MG63 (cell line): ENCODE results near the gene RPL38. TPM values are rescaled to one million over a fixed set of nuclear protein-coding genes. Genes with fewer than 3 reads are reported as not detected.

ENCODE experiments used
- DNase-seq: peaks from one replicate; pipeline ENCODE4 v3.0.0-alpha.2; 2020
- H3K27me3 ChIP-seq: fragments of 250-450 bp; sonication (Bioruptor Pico); 2 replicates; pipeline ENCODE4 v1.5.1; 2020; ENCODE audit warnings: mild to moderate bottlenecking, moderate library complexity
- H3K36me3 ChIP-seq: fragments of 250-450 bp; sonication (Bioruptor Pico); 2 replicates; pipeline ENCODE4 v1.5.1; 2020; ENCODE audit warnings: mild to moderate bottlenecking, moderate library complexity
- H3K4me3 ChIP-seq: fragments of 250-450 bp; sonication (Bioruptor Pico); 2 replicates; pipeline ENCODE4 v1.5.1; 2020; ENCODE audit warnings: mild to moderate bottlenecking, moderate library complexity
- H3K9me3 ChIP-seq: fragments of 250-450 bp; sonication (Bioruptor Pico); 2 replicates; pipeline ENCODE4 v1.5.1; 2020; ENCODE audit warnings: mild to moderate bottlenecking, moderate library complexity
- total RNA-seq: library from RNA; depleted of rRNA; stranded (reverse); fragments of >200 nt; shearing (Covaris generic); gene quantifications from 2 replicates; pipeline ENCODE4 v1.2.3, GENCODE V29; 2014; ENCODE audit warnings: low replicate concordance

Gene RPL38
- total RNA-seq, 1 experiment from 2014 or later, result 3,764 TPM

- no peak for DNase-seq
- Histone ChIP-seq H3K9me3 (no peaks in the 10 kb centered on the region), H3K36me3 (peaks cover 25% of the 10 kb centered on the region), H3K27me3 (no peaks in the 10 kb centered on the region), H3K4me3 (peak overlapping the region; percentile 50)
Measured at GRCh38 chr17:74213861-74214391, 10.4 kb downstream of the RPL38 start.

DNA sequence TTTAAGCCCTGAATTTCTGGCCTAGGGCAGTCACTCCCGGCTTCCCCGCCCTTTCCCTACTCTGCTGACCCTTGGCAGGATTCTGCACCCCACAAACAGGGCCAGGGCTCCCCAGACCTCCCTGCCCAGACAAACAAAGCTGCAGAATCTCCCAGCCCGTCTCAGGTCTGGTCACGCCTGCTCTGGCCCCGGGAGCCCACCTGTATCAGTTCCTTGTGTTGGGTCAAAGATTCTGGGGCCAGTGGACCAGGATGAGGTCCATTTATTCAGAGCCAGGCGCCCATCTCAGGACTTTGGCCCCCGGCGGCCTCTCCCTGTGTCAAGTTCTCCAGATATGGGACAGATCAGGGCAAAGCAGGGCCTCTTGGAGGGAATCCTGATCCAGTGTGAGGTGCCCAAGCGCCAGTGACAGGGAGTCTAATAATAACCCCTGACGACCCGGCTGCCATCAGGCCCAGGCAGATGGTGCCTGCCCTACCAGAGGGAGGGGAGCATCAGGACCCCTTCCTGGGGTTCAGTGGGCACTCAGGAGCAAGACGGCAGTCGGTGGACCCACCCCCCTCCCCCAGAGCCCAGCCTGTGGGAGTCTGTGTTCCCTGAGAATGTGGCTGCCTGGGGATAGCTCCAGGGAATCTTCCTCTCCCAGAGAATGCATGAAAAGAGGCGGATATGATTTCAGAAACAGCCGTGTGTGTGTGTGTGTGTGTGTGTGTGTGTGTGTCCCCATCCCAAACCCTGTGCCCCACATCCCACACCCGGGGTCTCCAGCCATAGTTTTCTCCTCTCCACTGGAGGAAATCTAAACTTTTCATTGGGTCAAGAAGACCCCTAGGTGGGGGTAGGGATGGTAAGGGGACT lies 11.2 kb downstream of the RPL38 start:
- no peaks in the 10 kb centered on the region for H3K27me3 ChIP-seq
- no peak overlapping the region for H3K4me3 ChIP-seq
- no peaks in the 10 kb centered on the region for H3K9me3 ChIP-seq
- H3K36me3 ChIP-seq, result peaks cover 17% of the 10 kb centered on the region
- no peak for DNase-seq

- Histone ChIP-seq H3K4me3 (no peak overlapping the region), H3K27me3 (no peaks in the 10 kb centered on the region), H3K9me3 (no peaks in the 10 kb centered on the region), H3K36me3 (peaks cover 11% of the 10 kb centered on the region)
- DNase-seq, result no peak
Measured at GRCh38 chr17:74215342-74215727, 11.9 kb downstream of the RPL38 start.

DNA sequence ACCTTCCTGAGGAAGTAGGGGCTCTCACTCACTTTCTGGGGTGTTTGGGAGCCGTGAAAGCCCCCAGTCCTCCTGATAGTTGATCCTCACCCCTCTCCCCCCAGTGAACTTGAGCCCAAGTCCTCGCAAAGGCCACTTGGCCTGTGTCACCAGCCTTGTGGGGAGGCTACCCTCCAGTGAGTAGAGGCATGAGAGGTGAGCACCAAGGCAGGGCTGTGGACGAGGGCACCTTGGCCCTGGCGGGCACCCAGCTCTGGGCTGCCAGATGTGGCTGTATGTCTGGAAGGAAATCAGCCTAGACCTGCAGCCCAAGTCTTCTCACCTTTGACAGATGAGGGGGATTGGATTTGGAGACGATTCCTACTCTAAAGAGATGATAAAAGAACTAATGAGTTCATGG lies 13.0 kb downstream of the RPL38 start:
- no peaks in the 10 kb centered on the region for H3K9me3 ChIP-seq
- no peak overlapping the region for H3K4me3 ChIP-seq
- no peaks in the 10 kb centered on the region for H3K36me3 ChIP-seq
- H3K27me3 ChIP-seq, result no peaks in the 10 kb centered on the region
- DNase-seq, result no peak

DNA sequence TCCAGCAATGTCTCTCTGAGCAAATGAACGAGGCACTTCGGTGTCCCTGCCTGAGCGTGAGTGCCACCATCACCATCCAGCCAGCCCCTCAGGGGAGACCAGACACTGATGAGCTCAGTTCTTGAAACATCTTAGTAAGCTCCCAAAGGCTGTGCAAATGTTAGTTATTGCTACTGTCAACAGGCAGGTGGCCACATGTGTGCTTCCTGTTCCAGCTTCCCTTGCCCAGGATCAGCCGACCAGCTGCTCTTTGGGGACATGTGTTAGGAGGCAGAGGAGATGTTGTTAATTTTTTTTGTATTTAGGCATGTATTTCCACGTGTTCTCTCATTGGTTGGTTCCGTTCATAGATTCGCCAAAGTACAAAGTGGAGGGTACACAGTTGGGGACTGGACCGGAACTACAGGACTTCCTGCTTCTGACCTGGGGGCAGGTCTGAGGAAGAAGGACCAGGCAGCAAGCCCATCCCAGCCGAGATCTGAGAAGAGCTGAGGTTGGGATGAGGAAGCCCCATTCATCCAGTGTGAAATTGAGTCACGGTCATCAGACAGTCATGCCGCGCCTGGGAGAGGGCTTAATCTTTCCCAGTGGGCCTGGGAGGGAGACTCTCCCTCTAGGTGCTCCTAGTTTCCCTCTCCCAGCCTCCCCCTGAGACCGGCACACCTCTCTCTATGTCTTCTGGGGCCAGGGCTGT lies 13.7 kb downstream of the RPL38 start:
- DNase-seq, result no peak
- no peaks in the 10 kb centered on the region for H3K27me3 ChIP-seq

GRCh38 chr17:74217888-74218287 lies 14.4 kb downstream of the RPL38 start:
- DNase-seq, result no peak
- no peaks in the 10 kb centered on the region for H3K36me3 ChIP-seq
- no peaks in the 10 kb centered on the region for H3K27me3 ChIP-seq
- H3K4me3 ChIP-seq, result no peak overlapping the region
- no peaks in the 10 kb centered on the region for H3K9me3 ChIP-seq

More for the DNA sequence above, 13.7 kb downstream of the RPL38 start:
- Histone ChIP-seq H3K4me3 (no peak overlapping the region), H3K9me3 (no peaks in the 10 kb centered on the region), H3K36me3 (no peaks in the 10 kb centered on the region)

DNA sequence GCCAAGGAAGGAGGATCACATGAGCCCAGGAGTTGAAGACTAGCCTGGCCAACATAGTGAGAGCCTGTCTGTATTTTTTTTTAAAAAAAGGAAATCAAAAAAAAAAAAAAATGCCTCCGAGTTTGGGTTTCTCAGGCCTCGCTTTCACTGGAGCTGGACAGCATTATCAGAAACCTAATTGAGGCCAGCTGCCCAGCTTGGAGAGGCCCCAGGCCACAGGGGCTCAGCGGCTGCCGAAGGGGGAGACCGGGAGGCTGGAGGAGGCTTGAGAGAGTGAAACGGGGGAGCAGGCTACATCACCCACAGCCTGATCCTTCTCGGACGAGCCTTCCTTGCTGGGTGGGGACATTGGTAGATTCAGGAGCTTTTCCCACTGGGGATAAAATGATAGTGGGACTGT lies 15.0 kb downstream of the RPL38 start:
- Histone ChIP-seq H3K4me3 (no peak overlapping the region), H3K36me3 (no peaks in the 10 kb centered on the region), H3K27me3 (no peaks in the 10 kb centered on the region), H3K9me3 (no peaks in the 10 kb centered on the region)
- DNase-seq, result no peak

DNA sequence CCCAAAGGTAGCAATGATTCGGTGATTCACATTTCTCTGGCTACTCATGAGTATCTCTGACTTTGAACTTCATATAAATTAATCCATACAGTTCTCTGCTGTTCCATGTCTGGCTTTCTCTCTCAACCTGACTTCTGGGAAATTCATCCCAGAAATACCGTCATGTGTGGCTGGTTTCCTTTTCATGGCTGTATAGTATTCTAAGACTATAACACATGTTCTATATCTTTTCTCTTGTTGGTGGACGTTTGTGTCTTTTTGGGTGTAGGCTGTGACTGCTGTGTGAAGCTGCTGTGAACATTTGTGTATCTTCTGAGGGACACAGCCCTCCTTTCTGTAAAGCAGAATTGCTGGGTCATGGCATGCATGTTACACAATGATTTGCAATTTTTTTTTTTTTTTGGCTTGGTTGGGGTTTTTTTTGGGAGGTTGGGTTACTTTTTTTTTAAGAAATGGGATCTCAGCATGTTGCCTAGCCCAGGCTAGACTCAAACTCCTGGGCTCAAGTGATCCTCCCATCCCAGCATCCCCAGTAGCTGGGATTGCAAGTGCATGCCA lies 16.2 kb downstream of the RPL38 start:
- H3K27me3 ChIP-seq, result no peaks in the 10 kb centered on the region
- no peaks in the 10 kb centered on the region for H3K36me3 ChIP-seq
- no peak for DNase-seq
- H3K9me3 ChIP-seq, result no peaks in the 10 kb centered on the region
- no peak overlapping the region for H3K4me3 ChIP-seq

- no peak for DNase-seq
- no peaks in the 10 kb centered on the region for H3K9me3 ChIP-seq
- H3K4me3 ChIP-seq, result no peak overlapping the region
- no peaks in the 10 kb centered on the region for H3K27me3 ChIP-seq
- no peaks in the 10 kb centered on the region for H3K36me3 ChIP-seq
Measured at GRCh38 chr17:74220219-74220618, 16.7 kb downstream of the RPL38 start.

- Histone ChIP-seq H3K36me3 (no peaks in the 10 kb centered on the region), H3K27me3 (no peaks in the 10 kb centered on the region), H3K9me3 (no peaks in the 10 kb centered on the region), H3K4me3 (no peak overlapping the region)
- DNase-seq, result no peak
Measured at GRCh38 chr17:74220946-74221818, 17.7 kb downstream of the RPL38 start.

DNA sequence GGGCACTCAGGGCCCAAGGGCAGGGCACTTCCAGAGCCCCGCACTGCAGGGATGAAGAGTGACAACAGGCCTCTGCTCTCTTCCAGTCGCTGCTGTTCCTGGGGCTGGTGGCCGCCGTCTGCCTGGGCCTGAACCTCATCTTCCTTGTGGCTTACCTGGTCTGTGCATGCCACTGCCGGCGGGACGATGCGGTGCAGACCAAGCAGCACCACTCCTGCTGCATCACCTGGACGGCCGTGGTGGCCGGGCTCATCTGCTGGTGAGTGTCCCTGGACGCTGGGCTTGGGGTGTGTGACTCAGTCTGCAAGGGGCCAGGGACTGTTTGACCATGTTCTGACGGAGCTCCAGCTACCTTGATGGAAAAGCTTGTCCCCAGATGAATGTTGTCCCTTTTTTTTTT lies 18.9 kb downstream of the RPL38 start:
- no peak overlapping the region for H3K4me3 ChIP-seq
- DNase-seq, result no peak
- no peaks in the 10 kb centered on the region for H3K9me3 ChIP-seq
- no peaks in the 10 kb centered on the region for H3K36me3 ChIP-seq
- no peaks in the 10 kb centered on the region for H3K27me3 ChIP-seq

DNA sequence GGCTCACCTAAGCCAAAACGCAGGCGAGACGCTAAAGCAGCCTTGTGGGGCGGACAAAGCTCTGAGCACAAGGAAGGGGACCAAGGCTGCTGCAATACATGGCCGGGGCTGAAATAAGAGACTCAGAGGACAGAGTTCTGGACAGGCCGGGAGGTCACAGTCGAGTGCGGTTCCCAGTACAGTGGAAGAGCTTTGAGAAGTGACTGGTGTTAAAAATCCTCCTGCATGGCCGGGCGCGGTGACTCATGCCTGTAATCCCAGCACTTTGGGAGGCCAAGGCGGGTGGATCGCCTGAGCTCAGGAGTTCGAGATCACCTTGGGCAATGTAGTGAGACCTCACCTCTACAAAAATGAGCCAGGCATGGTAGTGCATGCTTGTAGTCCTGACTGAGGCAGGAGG lies 20.4 kb downstream of the RPL38 start:
- Histone ChIP-seq H3K27me3 (no peaks in the 10 kb centered on the region), H3K4me3 (no peak overlapping the region), H3K9me3 (no peaks in the 10 kb centered on the region), H3K36me3 (no peaks in the 10 kb centered on the region)
- DNase-seq, result no peak

GRCh38 chr17:74224959-74225725 lies 21.7 kb downstream of the RPL38 start:
- Histone ChIP-seq H3K36me3 (no peaks in the 10 kb centered on the region), H3K4me3 (no peak overlapping the region), H3K27me3 (no peaks in the 10 kb centered on the region), H3K9me3 (no peaks in the 10 kb centered on the region)
- DNase-seq, result no peak

DNA sequence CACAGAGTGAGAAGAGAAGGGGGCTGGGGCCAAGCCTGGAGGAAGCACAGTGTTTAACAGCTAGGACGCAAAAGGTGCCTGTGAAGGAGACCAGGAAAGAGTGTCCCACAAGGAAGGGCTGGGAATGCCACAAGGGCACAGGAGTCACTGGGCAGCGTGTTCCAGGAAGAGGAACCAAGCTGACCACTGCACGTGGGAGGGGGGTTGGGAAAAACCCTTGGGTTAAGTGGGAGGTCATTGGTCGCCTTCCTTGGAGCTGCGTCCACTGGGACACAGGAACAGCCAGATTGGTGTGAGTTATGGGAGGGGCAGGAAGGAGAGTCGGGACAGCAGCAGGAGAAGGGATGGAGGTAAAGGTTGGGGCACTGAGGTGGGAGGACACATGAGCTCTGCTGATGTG lies 22.8 kb downstream of the RPL38 start:
- no peak overlapping the region for H3K4me3 ChIP-seq
- DNase-seq, result no peak
- H3K36me3 ChIP-seq, result no peaks in the 10 kb centered on the region
- H3K27me3 ChIP-seq, result no peaks in the 10 kb centered on the region
- H3K9me3 ChIP-seq, result no peaks in the 10 kb centered on the region

- Histone ChIP-seq H3K36me3 (no peaks in the 10 kb centered on the region), H3K9me3 (no peaks in the 10 kb centered on the region), H3K4me3 (no peak overlapping the region), H3K27me3 (no peaks in the 10 kb centered on the region)
- DNase-seq, result no peak
Measured at GRCh38 chr17:74227271-74228080, 24.0 kb downstream of the RPL38 start.
